ENCODE data around the gene PICK1.

The PICK1 gene

GRCh38 chr22:38107692-38108515 lies 50.7 kb downstream of the PICK1 start:
- no peak for TF ChIP-seq CTCF (IDR thresholded peaks at IDR 0.05; ENCODE audit: low read depth, low read length)

GRCh38 chr22:38108561-38109319 lies 51.5 kb downstream of the PICK1 start:
- TF ChIP-seq CTCF (IDR thresholded peaks at IDR 0.05; ENCODE audit: low read depth, low read length) = no peak
- no peak overlapping the region for H3K4me3 ChIP-seq (ENCODE audit: low read depth, low read length)

More at GRCh38 chr22:38107692-38108515, 50.7 kb downstream of the PICK1 start:
- H3K4me3 ChIP-seq (ENCODE audit: low read depth, low read length) = no peak overlapping the region

DNA sequence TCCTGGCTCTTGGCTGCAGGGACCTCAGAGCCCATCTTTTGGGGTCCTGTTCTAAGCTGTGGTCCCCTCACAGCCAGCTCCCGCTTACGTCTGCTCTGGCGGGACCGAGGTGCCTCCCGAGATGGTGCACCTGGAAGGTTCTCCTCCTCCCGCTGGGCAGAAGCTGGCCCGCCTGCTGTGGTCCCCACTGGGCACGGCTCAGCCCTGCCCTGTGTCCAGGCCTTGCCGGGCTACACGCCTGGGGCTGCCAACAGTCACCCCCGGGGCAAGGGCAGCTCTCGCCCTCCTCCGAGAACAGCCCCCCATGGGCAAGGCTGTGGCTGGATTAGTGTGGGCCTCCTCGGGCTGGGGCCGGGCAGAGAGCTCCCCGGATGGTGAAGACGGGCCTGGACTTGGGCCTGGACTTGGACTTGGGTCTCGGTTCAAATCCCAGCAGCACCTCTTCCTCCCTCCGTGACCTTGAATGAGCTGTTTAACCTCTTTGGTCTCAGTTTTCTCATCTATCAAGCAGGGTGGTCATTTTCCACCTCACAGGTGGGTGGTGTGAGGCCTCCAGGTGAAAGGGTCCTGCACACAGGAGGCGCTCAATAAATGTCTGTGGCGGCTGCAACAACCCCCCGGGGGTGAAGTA lies 52.3 kb downstream of the PICK1 start:
- no peak overlapping the region for H3K4me3 ChIP-seq (ENCODE audit: low read depth, low read length)
- TF ChIP-seq CTCF (IDR thresholded peaks at IDR 0.05; ENCODE audit: low read depth, low read length) = no peak

- no peak for TF ChIP-seq CTCF (IDR thresholded peaks at IDR 0.05; ENCODE audit: low read depth, low read length)
- no peak within 1 kb of the TSS for H3K4me3 ChIP-seq (ENCODE audit: low read depth, low read length)
These were observed 53.0 kb downstream of the PICK1 start, which contains the start of gene BAIAP2L2 for GRCh38 chr22:38110008-38110862. Gene BAIAP2L2, minus strand, starts transcription at chr22:38110684. Its CDS starts 159 bp downstream, at chr22:38110525.

- no peak for TF ChIP-seq CTCF (IDR thresholded peaks at IDR 0.05; ENCODE audit: low read depth, low read length)
- H3K4me3 ChIP-seq (ENCODE audit: low read depth, low read length) = no peak overlapping the region
These were observed 54.0 kb downstream of the PICK1 start for GRCh38 chr22:38110863-38111852.

- no peak for TF ChIP-seq CTCF (IDR thresholded peaks at IDR 0.05; ENCODE audit: low read depth, low read length)
- no peak overlapping the region for H3K4me3 ChIP-seq (ENCODE audit: low read depth, low read length)
These were observed 54.7 kb downstream of the PICK1 start for GRCh38 chr22:38111925-38112355.
